Measurements from ENCODE around the gene NHERF2.
A peak's percentile ranks its signal among the peaks of the same experiment; 100 is the strongest.

The NHERF2 gene

DNA sequence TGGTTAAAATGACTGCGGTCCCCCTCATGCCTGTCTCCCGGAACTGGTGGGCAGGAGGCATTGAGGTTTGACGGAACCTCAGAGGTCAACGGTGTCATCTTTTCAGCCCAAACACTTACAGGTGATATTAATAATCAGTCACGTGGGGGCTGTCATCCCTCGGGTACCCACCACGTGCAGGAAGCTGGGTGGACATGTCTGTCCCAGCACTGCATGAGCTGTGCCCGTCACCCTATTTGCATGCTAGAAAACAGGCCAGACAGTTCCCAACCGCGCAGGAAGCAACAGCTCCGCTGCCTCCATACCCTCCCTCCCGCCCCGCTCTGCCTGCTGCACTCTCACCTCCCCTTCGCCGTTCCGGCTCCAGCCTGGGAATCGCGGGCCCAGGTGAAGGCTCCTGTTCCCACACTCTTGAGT is 35.6 kb upstream of the NHERF2 start:
- no peak for DNase-seq (ENCODE audit: low spot score)

DNA sequence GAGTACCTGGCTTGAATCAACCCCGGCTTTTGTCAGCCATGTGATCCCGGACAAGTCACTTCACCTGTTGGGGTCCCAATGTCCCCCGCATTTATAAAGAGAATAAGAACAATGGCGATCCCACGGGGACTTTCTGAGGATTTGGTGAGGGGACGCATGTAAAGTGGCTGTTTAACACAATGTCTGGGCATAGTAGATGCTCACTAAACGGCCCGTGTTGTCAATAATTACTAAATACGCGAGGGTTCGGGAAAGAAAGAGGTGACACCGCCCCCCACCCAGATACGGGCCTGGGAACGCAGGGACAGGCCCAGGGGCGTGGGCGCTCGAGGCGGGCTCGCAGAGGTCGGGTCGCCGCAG is 35.1 kb upstream of the NHERF2 start:
- DNase-seq (ENCODE audit: low spot score): no peak

DNA sequence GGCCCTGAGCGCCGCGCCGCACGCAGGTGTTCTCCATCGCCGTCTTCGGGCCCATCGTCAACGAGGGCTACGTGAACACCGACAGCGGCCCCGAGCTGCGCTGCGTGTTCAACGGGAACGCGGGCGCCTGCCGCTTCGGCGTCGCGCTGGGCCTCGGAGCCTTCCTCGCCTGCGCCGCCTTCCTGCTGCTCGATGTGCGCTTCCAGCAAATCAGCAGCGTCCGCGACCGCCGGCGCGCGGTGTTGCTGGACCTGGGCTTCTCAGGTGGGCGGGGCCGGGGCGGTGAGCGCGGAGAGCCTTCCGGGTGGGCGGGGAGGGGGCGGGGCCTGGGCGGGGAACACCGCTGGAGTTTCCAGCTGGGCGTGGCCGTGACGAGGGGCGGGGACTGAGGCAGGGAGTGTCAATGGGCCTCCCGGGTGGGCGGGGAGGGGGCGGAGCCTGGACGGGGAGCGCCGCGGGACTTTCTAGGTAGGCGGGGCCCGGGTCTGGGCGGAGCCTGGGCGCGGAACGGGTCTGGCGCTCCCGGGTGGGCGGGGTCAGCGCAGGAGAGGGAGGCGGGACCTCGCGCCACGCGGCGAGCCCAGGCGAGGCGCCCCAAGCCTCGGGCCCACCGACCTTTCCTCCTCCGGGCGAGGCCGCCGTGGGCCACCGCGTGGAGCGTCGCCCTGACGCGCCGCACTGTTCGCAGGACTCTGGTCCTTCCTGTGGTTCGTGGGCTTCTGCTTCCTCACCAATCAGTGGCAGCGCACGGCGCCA is 34.6 kb upstream of the NHERF2 start:
- peak; percentile 80 for DNase-seq (ENCODE audit: low spot score)

DNA sequence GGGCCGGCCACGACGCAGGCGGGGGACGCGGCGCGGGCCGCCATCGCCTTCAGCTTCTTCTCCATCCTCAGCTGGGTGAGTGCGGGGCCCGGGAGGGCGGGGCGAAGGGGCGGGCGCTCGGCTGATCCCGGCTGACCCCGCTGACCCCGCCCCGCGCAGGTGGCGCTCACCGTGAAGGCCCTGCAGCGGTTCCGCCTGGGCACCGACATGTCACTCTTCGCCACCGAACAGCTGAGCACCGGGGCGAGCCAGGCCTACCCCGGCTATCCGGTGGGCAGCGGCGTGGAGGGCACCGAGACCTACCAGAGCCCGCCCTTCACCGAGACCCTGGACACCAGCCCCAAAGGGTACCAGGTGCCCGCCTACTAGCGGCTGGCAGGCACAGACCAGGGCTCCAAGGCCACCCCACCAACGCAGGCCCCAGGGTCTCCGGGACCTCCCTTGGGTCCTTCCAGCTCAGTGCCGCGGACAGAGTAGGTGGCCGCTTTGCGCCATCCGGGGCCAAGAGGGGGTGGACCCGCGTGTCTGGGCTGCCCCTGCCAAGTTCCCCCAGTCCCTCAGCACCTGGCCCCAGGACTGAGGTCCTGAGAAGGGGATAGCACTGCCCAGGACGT is 33.9 kb upstream of the NHERF2 start:
- no peak for DNase-seq (ENCODE audit: low spot score)

DNA sequence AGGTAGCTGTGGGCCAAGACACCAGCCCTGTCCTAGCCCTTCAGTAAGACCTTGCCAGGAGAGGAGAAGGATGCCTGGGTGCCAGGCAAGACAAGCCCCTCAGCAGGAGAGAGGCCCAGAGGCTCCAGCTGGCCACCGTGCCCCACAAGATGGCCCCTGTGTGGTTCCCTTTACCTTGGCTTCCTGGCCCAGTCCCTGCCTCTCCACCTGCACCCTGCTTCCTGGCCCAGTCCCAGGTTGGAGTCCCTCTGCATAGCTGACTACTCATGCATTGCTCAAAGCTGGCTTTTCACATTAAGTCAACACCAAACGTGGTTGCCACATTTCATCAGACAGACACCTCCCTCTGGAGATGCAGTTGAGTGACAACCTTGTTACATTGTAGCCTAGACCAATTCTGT is 33.0 kb upstream of the NHERF2 start:
- no peak for DNase-seq (ENCODE audit: low spot score)

DNA sequence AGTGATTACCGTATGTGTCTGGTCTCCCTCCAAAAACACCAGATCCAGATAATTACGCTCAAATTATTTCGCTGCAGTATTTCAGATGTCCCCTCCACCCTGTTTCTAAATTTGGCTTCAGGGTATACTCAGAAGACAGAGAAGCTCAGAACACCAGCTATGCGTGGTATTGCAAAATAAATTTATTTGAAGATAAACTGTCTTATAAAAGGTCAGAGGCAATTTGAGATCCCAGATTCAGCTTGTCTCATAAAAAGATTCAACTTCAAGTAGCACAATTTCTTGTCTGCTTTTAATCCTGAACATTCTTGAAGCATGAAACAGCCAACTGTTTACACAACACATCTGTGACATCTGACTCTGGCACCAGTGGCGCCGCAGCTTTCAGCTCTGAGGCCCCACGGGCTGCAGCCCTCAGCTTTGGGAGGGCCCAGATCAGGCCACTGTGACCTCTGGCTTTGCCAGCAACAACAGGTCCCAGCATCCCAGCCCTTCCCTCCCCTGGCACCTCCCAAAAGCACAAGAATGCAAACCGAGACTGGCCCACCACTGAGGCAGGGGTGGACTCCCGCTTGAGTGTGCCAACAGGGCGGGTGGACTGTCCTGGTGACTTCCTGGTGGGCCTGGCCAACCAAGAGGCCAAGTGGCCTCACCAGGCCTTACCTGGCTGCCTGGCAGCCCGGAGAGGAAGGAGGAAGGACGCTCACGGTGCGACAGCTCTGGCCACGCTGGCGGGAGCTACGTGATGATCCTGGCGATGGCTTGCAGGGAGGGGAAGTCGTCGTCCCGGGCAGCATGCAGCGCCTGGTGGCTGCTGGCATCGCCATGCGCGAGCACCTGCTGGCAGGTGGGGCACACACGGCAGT is 29.0 kb upstream of the NHERF2 start:
- no peak for DNase-seq (ENCODE audit: low spot score)

DNA sequence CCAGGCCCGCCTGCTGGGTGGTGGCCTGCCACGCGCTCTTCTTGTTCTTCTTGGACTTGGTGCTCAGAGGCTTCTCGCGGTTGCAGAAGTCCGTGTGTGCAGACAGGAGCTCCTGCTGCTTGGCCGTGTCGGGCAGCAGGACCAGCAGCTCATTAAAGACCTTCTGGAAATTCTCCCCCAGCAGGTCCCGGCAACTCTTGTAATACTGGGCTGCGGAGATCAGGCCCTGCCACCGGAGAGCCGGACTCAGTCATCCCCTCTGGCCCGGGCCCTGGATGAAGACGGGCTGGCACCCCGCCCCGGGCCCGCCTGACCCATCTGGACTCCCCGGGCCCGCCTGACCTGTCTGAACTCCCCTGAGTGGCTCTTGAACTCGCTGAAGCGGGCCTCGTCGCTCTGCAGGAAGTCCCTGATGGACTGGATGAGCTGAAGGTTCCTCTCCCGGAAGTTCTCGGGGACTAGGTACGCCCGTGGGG is 28.3 kb upstream of the NHERF2 start:
- DNase-seq (ENCODE audit: low spot score): no peak

DNA sequence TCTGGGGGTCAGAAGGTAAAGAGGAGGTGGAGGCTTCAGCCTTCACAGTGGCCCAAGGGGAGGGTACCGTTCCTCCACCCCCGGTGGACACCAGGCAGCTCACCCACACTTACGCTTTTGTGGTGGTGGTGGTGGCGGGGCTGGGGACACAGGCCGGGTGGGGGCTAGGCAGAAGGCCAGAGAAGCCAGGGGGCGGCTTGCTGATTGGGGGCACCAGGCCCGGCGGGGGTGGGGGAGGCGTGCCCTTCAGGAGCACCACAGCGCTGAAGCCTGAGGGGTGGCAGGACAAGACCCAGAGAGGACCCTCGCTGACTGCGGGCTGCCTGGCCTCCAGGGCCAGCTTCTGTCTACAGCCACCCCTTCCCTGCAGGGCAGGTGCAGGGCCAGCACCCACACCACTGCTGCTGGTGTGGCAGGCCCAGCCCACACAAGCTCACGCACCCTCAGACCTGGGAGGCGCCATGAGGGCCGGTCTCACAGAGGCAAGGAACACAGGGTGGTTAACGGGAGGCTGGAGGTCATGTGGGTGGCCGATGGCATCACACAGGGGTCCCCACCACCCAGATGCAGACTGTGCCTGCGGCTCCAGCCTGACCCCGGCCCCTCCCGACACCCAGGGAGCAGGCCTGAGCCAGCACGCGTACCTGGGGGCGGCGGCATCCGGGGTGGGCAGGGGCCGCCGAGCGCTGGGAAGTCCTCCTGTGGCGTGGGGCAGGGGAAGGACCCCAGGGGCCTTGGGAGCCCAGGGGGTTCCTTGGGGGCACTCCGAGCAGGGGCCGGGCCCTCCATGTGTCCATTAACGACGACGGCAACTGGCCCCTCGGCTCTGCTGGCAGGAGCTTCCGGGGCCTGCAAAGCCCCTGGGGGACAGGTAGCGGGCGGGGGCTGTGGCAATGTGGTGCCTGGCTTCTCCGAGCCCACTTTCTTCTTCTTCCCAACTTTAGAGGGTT is 27.6 kb upstream of the NHERF2 start:
- no peak for DNase-seq (ENCODE audit: low spot score)

DNA sequence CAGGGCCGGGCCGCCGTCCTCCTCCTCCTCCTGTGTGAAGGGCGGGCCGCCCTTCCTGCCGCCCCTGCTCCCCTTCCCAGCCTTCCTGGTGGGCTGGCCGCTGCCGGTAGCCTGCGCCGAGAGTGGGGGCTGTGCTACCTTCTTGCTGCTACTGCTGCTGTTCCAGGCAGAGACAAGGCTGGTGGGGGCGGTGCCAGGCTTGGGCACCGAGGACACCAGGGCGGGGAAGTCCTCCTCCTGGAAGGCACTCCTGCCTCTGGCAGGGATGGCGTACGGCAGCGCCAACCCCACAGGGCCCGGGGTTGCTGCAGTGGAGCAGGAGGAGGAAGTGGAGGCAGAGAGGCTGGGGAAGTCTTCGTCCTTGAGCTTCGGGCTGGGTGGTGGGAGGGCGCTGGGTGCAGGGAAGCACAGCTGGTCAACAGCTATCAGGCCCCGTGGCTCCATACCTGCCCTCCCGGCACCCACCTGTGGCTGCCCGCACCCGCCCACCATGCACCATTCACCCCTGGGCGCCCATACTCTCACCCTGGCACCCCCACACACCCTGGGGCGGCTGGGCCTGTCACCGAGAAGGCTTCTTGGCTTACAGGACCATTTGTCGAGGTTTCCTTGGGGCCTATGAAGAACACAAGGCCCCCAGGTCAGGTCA is 26.7 kb upstream of the NHERF2 start:
- no peak for DNase-seq (ENCODE audit: low spot score)

DNA sequence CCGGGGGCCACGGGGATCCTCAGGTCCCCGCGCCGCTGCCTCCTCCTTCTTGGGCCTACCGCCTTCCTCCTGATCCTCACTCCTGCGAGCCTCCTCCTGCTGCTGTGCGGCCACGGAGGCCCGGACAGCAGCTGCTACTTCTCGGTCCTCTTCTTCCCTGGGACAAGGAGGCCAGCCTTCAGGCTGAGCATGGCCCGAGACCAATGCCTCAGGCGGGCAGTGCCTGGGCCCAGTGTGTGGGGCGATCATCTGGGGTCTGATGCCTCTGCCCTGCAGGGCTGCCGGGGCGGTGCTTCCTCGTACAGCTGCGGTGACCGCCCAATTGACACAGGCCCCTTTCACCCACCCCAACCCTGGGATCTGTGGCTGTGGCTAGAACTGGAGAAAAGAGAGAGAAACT is 25.7 kb upstream of the NHERF2 start:
- no peak for DNase-seq (ENCODE audit: low spot score)

DNA sequence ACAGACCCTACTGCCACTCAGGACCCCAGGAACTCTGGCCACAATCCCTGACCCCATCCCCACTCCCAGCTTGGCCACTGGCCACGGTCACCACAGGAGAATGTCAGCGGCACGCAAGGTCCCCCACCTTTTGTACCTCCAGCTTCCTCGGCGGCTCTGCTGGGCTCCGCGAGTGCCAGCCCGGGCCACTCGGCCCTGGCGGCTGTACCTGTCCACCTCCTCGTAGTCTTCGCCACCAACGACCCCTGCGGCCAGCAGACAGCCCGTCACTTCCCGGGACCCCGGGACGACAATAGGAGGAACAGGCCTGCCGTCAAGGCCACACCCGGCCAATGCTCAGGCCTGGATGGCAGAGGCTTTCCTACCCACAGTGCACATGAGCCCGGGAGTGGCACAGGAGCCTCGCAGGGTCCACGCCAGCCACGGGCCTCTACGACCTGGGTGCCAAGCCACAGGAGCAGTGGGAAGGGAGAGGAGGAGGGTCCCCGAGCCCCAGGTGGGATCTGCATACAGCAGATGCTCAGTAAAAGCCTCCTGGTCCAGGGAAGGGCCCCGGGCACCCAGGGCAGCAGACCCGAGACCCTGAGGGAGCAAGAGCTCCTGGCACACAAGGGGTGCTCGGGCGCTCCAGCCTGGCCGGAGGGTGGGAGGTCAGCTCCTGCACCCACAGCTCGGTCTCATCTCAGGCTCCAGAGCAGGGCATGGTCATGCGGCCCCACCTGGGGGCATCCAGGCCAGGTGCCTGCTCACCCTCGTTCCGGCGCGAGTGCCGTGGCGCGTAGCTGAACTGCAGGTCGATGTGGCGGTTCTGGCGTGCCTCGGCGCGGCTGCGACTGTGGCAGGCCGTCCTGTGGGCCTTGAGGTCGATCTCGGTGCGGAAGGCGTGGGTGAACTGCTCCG is 25.0 kb upstream of the NHERF2 start:
- DNase-seq (ENCODE audit: low spot score): no peak

DNA sequence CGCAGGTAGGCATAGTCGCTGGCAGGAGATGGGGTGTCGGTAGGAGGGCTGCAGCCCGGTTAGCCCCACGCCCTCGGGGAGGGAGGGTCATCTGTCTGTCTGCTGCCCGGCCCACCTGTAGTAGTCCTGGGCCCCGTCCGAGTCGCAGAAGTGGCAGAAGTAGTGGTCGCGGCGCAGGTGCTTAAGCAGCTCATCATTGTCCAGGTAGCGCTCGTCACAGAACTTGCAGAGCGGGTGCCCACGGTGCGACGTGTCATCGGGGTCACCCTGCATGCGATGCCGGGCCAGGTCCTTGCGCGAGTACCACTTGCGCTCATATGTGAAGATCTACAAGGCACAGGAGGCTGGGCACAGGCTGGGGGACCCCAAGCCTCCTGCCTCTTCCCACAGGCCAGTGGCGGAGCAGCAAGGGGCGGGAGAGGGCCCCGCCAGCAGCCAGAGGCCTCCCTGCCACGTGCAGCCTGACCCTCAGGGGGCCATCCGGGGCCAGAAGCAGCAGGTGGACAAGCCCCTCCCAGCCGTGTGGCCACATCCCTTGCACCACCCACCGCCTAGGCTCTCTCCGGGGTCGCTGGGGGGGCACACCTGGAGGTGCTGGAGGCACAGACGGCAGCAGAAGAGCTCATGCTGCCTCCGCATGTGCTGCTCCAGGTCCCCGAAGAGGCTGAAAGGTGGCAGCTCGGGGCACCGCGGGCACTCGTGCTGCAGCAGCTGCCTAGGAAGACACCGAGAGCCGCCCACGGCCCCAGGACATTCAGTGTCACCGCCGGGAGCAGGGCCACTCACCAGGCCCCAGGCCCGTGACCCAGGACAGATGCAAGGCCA is 24.1 kb upstream of the NHERF2 start:
- DNase-seq (ENCODE audit: low spot score): no peak

DNA sequence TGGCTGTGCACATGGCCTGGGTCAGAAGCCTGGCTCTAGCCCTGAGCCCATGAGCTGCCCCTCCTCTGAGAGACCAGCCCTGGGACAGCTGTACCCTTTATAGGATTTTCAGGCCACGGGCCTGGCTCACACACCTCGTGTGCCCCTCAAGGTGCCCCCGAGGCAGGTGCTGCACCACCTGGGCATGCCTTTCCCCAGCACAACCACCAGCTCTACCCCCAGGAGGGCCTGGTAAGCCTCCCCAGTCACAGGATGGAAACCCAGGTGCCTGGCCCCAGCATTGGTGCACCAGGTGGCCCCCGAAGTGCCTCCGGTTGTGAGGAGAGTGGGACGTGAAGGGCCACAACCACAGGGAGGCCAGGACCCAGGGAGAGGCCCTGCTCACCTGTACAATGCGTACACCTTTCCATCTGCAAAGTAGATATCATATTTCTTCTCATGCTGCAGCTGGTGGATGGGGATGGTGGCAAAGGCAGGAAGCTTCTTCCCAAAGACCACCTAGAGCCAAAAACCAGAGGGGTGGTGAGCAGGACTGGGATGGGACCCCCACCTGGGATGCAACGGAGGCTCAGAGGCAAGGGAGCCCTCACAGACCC is 23.4 kb upstream of the NHERF2 start:
- DNase-seq (ENCODE audit: low spot score): no peak

DNA sequence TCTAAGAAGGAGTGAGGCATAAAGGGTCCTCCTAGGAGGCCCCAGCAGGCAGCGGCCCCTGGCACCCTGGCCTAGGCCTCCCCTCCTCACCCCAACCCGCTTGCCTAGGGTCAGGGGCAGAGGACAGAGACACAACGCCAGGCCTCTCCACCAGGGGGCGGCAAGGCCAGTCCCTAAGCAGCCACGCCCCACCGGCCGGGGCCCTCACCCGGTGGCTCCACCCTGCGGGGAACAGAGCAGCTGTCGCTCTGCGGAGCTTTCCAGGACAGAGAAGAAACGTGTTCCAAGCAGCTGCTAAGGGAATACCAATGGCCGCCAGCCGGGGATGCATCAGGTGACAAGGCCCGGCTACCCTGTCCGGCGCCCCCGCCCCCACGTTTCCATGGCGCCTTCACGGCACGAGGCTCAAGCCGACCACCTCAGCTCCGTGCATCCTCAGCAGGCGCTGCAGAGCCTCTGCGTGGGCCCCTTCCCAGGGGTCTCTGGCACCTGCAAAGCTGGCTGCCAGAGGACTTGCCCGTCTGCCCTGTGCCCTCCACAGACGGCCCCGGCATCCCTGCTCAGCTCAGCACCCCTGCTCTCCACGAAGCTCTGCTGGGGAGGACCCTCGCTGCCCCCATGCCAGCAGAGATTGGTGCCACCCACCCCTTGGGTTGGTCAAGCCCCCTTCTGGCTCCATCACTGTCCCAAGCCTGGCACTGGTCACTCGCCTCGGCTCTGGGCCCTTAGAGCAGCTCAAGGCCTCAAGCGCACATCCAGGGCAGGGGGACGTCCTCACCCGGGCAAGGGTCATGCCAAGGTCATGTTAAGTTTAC is 22.7 kb upstream of the NHERF2 start:
- DNase-seq (ENCODE audit: low spot score): peak; percentile 69

DNA sequence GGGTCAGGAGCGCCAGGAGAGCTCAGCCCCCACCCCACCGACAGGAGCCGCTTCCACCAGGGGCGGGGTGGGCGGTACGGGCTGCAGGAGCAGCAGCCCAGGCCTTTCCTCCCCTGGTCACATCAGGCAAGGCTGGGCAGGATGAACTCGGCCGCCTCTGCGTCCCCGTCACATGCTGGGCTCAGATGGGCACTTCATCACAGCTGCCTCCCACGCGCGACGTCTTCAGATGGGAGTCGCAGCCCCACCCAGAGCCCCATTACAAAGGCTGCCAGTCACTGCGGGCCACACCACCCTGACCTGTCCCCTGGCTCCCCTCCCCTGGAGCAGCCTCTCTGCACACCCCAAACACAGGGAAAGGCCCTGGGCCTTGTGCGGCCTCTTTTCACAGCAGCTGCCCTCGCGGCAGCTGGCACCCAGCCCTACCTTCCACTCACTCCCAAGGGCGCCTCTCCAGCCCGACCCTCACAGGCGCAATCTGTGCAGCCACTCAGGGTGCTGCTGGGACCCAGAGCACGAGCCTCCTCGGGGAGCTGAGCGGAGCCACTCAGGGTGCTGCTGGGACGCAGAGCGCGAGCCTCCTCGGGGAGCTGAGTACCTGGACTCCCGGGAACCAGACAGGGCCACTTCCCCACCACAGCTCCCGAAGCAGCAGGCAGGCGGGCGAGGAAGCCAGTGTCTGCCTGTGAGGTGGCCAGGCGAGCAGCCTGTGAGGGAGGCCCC is 21.7 kb upstream of the NHERF2 start:
- no peak for DNase-seq (ENCODE audit: low spot score)

DNA sequence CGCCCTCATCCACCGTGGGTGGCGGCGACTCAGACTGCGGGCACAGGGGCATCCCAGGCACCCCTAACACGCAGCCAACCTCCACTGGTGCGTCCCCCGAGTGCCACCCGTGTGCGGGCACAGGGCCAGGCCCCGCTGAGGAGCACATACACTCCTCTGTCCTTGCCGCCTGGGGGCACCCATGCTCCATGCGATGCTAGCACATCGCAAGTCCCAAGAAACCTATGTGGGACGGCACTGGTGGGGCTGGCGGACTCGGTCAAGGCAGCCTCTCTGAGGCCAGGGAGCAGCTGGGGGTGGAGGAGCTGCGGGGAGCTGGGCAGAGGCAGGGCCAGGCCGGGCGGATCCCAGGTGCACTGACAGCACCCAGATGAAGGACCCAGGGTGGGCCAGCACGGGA is 21.1 kb upstream of the NHERF2 start:
- DNase-seq (ENCODE audit: low spot score): no peak

DNA sequence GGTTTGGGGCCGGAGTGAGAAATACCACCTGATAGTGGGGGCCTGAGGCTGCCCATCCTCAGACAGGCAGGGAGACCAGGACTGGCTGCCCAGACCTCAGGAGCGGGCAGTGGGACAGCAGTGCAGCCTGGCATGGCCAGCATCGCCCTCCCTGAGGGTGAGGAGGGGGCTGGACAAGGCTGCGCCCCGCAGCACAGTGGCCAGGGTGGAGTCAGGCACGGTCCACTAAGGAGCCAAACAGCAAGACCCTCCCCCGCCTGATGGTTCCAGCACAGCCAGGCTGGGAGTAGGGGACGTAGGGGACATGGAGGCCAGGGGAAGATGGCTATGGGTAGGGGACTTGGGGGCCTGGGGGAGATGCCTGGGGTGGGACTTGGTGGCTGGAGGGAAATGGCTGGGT is 20.4 kb upstream of the NHERF2 start:
- DNase-seq (ENCODE audit: low spot score): no peak
